ENCODE data around the gene RFNG. TPM values are rescaled to one million over a fixed set of nuclear protein-coding genes. Genes with fewer than 3 reads are reported as not detected.

Gene RFNG
- total RNA-seq, 1 donor from 2014 or later: 40.2 TPM

GRCh38 chr17:82001571-82002056, 50.0 kb downstream of the RFNG start:
- DNase-seq (ENCODE audit: low read depth): no peak
- no peak for TF ChIP-seq EZH2 (IDR thresholded peaks at IDR 0.05; ENCODE audit: insufficient read depth, low read length)
- TF ChIP-seq, protein P1, sequence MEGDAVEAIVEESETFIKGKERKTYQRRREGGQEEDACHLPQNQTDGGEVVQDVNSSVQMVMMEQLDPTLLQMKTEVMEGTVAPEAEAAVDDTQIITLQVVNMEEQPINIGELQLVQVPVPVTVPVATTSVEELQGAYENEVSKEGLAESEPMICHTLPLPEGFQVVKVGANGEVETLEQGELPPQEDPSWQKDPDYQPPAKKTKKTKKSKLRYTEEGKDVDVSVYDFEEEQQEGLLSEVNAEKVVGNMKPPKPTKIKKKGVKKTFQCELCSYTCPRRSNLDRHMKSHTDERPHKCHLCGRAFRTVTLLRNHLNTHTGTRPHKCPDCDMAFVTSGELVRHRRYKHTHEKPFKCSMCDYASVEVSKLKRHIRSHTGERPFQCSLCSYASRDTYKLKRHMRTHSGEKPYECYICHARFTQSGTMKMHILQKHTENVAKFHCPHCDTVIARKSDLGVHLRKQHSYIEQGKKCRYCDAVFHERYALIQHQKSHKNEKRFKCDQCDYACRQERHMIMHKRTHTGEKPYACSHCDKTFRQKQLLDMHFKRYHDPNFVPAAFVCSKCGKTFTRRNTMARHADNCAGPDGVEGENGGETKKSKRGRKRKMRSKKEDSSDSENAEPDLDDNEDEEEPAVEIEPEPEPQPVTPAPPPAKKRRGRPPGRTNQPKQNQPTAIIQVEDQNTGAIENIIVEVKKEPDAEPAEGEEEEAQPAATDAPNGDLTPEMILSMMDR (IDR thresholded peaks at IDR 0.05; ENCODE audit: insufficient read depth, low read depth, low read length): no peak
- H3K4me3 Mint-ChIP-seq (ENCODE audit: unreplicated experiment): no peak overlapping the region
- H3K79me2 ChIP-seq (ENCODE audit: insufficient read depth, low read length): no peaks in the 10 kb centered on the region
- no peak overlapping the region for H3K4me2 ChIP-seq (ENCODE audit: low read length)
- H2AFZ ChIP-seq (ENCODE audit: low read depth, low read length): no peak overlapping the region
- peaks cover 33% of the 10 kb centered on the region for H3K4me1 ChIP-seq (ENCODE audit: insufficient read depth, low read length)
- no peaks in the 10 kb centered on the region for H3K27me3 Mint-ChIP-seq (ENCODE audit: low read depth, unreplicated experiment)
- no peak for FAIRE-seq
- H3K9me3 Mint-ChIP-seq (ENCODE audit: unreplicated experiment): no peaks in the 10 kb centered on the region
- H3K27me3 ChIP-seq (ENCODE audit: insufficient read depth, low read length): no peaks in the 10 kb centered on the region
- H3K27ac ChIP-seq (ENCODE audit: low read depth, low read length): no peak overlapping the region
- H4K20me1 ChIP-seq (ENCODE audit: insufficient read depth, low read length): peaks cover 26% of the 10 kb centered on the region
- H3K4me3 ChIP-seq (ENCODE audit: insufficient read depth, low read depth, low read length): no peak overlapping the region
- no peaks in the 10 kb centered on the region for H3K9me3 ChIP-seq (ENCODE audit: insufficient read depth, low read depth, low read length)
- no peaks in the 10 kb centered on the region for H3K36me3 ChIP-seq (ENCODE audit: insufficient read depth, low read length)
- H3K9ac ChIP-seq (ENCODE audit: low read length): no peak overlapping the region
- H3K27ac Mint-ChIP-seq (ENCODE audit: unreplicated experiment): no peak overlapping the region
- peaks cover 3% of the 10 kb centered on the region for H3K36me3 Mint-ChIP-seq (ENCODE audit: low read depth, unreplicated experiment)
- peaks cover 20% of the 10 kb centered on the region for H3K4me1 Mint-ChIP-seq (ENCODE audit: low read depth, unreplicated experiment)

- TF ChIP-seq, protein P1 (IDR thresholded peaks at IDR 0.05; ENCODE audit: insufficient read depth, low read depth, low read length): no peak
- no peak for TF ChIP-seq EZH2 (IDR thresholded peaks at IDR 0.05; ENCODE audit: insufficient read depth, low read length)
- Mint-ChIP-seq H3K36me3 (ENCODE audit: low read depth, unreplicated experiment) (peaks cover 3% of the 10 kb centered on the region), H3K9me3 (ENCODE audit: unreplicated experiment) (no peaks in the 10 kb centered on the region)
Observed at GRCh38 chr17:82000803-82001570, 50.6 kb downstream of the RFNG start.

More at GRCh38 chr17:82000803-82001570, 50.6 kb downstream of the RFNG start:
- Histone ChIP-seq H3K79me2 (ENCODE audit: insufficient read depth, low read length) (no peaks in the 10 kb centered on the region), H3K4me3 (ENCODE audit: insufficient read depth, low read depth, low read length) (no peak overlapping the region), H3K9me3 (ENCODE audit: insufficient read depth, low read depth, low read length) (no peaks in the 10 kb centered on the region), H2AFZ (ENCODE audit: low read depth, low read length) (no peak overlapping the region), H3K9ac (ENCODE audit: low read length) (no peak overlapping the region), H3K4me2 (ENCODE audit: low read length) (no peak overlapping the region), H4K20me1 (ENCODE audit: insufficient read depth, low read length) (peaks cover 23% of the 10 kb centered on the region), H3K27me3 (ENCODE audit: insufficient read depth, low read length) (no peaks in the 10 kb centered on the region), H3K27ac (ENCODE audit: low read depth, low read length) (no peak overlapping the region), H3K4me1 (ENCODE audit: insufficient read depth, low read length) (peaks cover 27% of the 10 kb centered on the region), H3K36me3 (ENCODE audit: insufficient read depth, low read length) (no peaks in the 10 kb centered on the region)
- H3K27me3 Mint-ChIP-seq (ENCODE audit: low read depth, unreplicated experiment): no peaks in the 10 kb centered on the region
- FAIRE-seq: no peak
- DNase-seq (ENCODE audit: low read depth): no peak
- no peak overlapping the region for H3K4me3 Mint-ChIP-seq (ENCODE audit: unreplicated experiment)
- no peak overlapping the region for H3K27ac Mint-ChIP-seq (ENCODE audit: unreplicated experiment)
- H3K4me1 Mint-ChIP-seq (ENCODE audit: low read depth, unreplicated experiment): peaks cover 16% of the 10 kb centered on the region
